Hepatocyte (in vitro differentiated cells): ENCODE measurements around the gene MPG. TPM values are rescaled to one million over a fixed set of nuclear protein-coding genes. Genes with fewer than 3 reads are reported as not detected.

Experiments used
- DNase-seq: peaks from one replicate; pipeline ENCODE4 v3.0.0-alpha.2; 2016; ENCODE audit warnings: low spot score
- H2AFZ ChIP-seq: fragments of 200-600 bp; sonication (generic); 2 replicates; pipeline ENCODE4 v1.6.0; 2016; ENCODE audit warnings: antibody characterized with exemption, mild to moderate bottlenecking
- H3K27ac ChIP-seq: fragments of 200-600 bp; sonication (generic); 2 replicates; pipeline ENCODE4 v1.5.1; 2016; ENCODE audit warnings: mild to moderate bottlenecking
- H3K27me3 ChIP-seq: fragments of 200-600 bp; sonication (generic); 2 replicates; pipeline ENCODE4 v1.6.1; 2016
- H3K36me3 ChIP-seq: fragments of 200-600 bp; sonication (generic); replicated peaks from 2 replicates; pipeline ENCODE4 v1.5.1; 2016; ENCODE audit warnings: low read depth; ENCODE audit not compliant: insufficient read depth
- H3K4me1 ChIP-seq: fragments of 200-600 bp; sonication (generic); 2 replicates; pipeline ENCODE4 v1.5.1; 2016; ENCODE audit warnings: mild to moderate bottlenecking, moderate library complexity; ENCODE audit not compliant: insufficient read depth
- H3K4me2 ChIP-seq: fragments of 200-600 bp; sonication (generic); 2 replicates; pipeline ENCODE4 v1.6.0; 2016
- H3K4me3 ChIP-seq: fragments of 200-600 bp; sonication (generic); 2 replicates; pipeline ENCODE4 v1.5.1; 2016; ENCODE audit warnings: mild to moderate bottlenecking
- H3K79me2 ChIP-seq: fragments of 200-600 bp; sonication (generic); 2 replicates; pipeline ENCODE4 v1.6.0; 2017; ENCODE audit warnings: mild to moderate bottlenecking
- H3K9me2 ChIP-seq: fragments of 200-600 bp; sonication (generic); replicated peaks from 2 replicates; pipeline ENCODE4 v1.6.0; 2017; ENCODE audit warnings: mild to moderate bottlenecking; ENCODE audit not compliant: insufficient read depth
- H3K9me3 ChIP-seq: fragments of 200-600 bp; sonication (generic); 2 replicates; pipeline ENCODE4 v1.5.1; 2016; ENCODE audit warnings: low read depth, mild to moderate bottlenecking
- H4K20me1 ChIP-seq: fragments of 200-600 bp; sonication (generic); 2 replicates; pipeline ENCODE4 v1.6.0; 2016; ENCODE audit warnings: mild to moderate bottlenecking; ENCODE audit not compliant: insufficient read depth, poor library complexity, severe bottlenecking
- CTCF ChIP-seq: fragments of 200-600 bp; sonication (generic); IDR thresholded peaks from 2 replicates; pipeline ENCODE4 v1.5.1; 2016; ENCODE audit warnings: antibody characterized with exemption, mild to moderate bottlenecking; ENCODE audit not compliant: poor library complexity
- EZH2 ChIP-seq: fragments of 200-600 bp; sonication (generic); IDR thresholded peaks from 2 replicates; pipeline ENCODE4 v1.6.1; 2016; ENCODE audit warnings: antibody characterized with exemption, mild to moderate bottlenecking, borderline replicate concordance
- EZH2phosphoT487 ChIP-seq: fragments of 200-600 bp; sonication (generic); IDR thresholded peaks from one replicate; pipeline ENCODE4 v1.6.1; 2018; ENCODE audit warnings: antibody characterized with exemption, mild to moderate bottlenecking, low read depth, moderate library complexity; ENCODE audit not compliant: unreplicated experiment, severe bottlenecking
- WGBS: methylation state at CpG from one replicate; pipeline ENCODE4 v1.1.6; 2016; ENCODE audit warnings: low lambda C conversion rate; ENCODE audit errors: missing lambda C conversion rate; 5-methylcytosine and 5-hydroxymethylcytosine counted together
- polyA plus RNA-seq: library from polyadenylated mRNA; unstranded; fragments of >200 nt; fragmentation: Nextera tagmentation; extraction: Ambion mirVana; gene quantifications from 2 replicates; pipeline ENCODE4 v1.2.1, GENCODE V29; 2016
- total RNA-seq: library from RNA; depleted of rRNA; stranded (reverse); fragments of >200 nt; gene quantifications from 2 replicates; pipeline ENCODE4 v1.2.3, GENCODE V29; 2014

MPG gene
- total and polyA plus RNA-seq, 2 experiments from 2014 or later = 67.4 to 83.9 TPM

GRCh38 chr16:79151-80054 lies 1.4 kb downstream of the MPG start:
- H3K27me3 ChIP-seq = no peaks in the 10 kb centered on the region
- peaks cover 7% of the 10 kb centered on the region for H3K79me2 ChIP-seq
- H3K9me3 ChIP-seq = no peaks in the 10 kb centered on the region
- WGBS = 91% methylated on average over 32 of the region's 32 CpGs
- H3K9me2 ChIP-seq = no peaks in the 10 kb centered on the region
- no peaks in the 10 kb centered on the region for H4K20me1 ChIP-seq
- H3K36me3 ChIP-seq = no peaks in the 10 kb centered on the region
- TF ChIP-seq EZH2 (no peak), CTCF (no peak), EZH2phosphoT487 (no peak)
- peaks cover 37% of the 10 kb centered on the region for H3K4me1 ChIP-seq
- H3K27ac ChIP-seq = no peak overlapping the region
- DNase-seq = no peak
- no peak overlapping the region for H2AFZ ChIP-seq
- H3K4me2 ChIP-seq = peak overlapping the region; percentile 100
- H3K4me3 ChIP-seq = no peak overlapping the region

GRCh38 chr16:83060-83603 lies 5.1 kb downstream of the MPG start:
- H3K9me2 ChIP-seq = no peaks in the 10 kb centered on the region
- 96% methylated on average over 31 of the region's 31 CpGs for WGBS
- peaks cover 6% of the 10 kb centered on the region for H3K4me1 ChIP-seq
- H3K9me3 ChIP-seq = no peaks in the 10 kb centered on the region
- H3K4me2 ChIP-seq = no peak overlapping the region
- no peak for DNase-seq
- H3K27ac ChIP-seq = no peak overlapping the region
- no peak overlapping the region for H2AFZ ChIP-seq
- H3K36me3 ChIP-seq = no peaks in the 10 kb centered on the region
- H3K79me2 ChIP-seq = peaks cover 7% of the 10 kb centered on the region
- no peak for TF ChIP-seq CTCF
- no peak for TF ChIP-seq EZH2
- no peak for TF ChIP-seq EZH2phosphoT487
- H3K4me3 ChIP-seq = no peak overlapping the region
- H4K20me1 ChIP-seq = no peaks in the 10 kb centered on the region
- H3K27me3 ChIP-seq = no peaks in the 10 kb centered on the region

GRCh38 chr16:83781-84615 lies 6.0 kb downstream of the MPG start:
- WGBS = 78% methylated on average over 21 of the region's 21 CpGs
- Histone ChIP-seq H3K79me2 (peaks cover 2% of the 10 kb centered on the region), H3K36me3 (no peaks in the 10 kb centered on the region)

More at GRCh38 chr16:83781-84615, 6.0 kb downstream of the MPG start:
- H2AFZ ChIP-seq = no peak overlapping the region
- no peaks in the 10 kb centered on the region for H3K27me3 ChIP-seq
- H3K9me3 ChIP-seq = no peaks in the 10 kb centered on the region
- no peak overlapping the region for H3K27ac ChIP-seq
- TF ChIP-seq CTCF (no peak), EZH2phosphoT487 (no peak), EZH2 (no peak)
- H4K20me1 ChIP-seq = no peaks in the 10 kb centered on the region
- no peaks in the 10 kb centered on the region for H3K9me2 ChIP-seq
- H3K4me3 ChIP-seq = no peak overlapping the region
- peaks cover 1% of the 10 kb centered on the region for H3K4me1 ChIP-seq
- no peak for DNase-seq
- H3K4me2 ChIP-seq = no peak overlapping the region
